ENCODE measurements around the gene HS3ST3B1. TPM values are rescaled to one million over a fixed set of nuclear protein-coding genes. Genes with fewer than 3 reads are reported as not detected.

HS3ST3B1 gene
- total RNA-seq, 1 experiment from 2014 or later, result 0.33 TPM

DNA sequence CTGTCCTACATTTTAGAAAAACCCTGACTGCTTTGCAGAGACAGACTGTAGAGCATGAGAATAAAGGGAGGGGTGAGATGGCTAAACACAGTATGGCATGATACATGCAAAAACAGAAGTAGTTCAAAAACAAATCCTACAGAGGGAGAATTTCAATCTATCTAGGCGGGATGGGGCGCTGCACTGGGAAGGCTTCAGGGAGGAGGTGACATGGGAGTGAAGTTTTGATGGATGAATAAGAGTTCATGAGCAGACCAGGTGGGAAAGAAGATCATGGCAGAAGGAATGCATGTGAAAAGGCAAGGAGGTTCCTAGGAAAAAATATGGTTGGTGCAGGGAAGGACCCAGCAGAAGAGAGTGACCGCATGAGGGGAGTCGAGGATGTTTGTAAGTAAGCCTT lies 19.2 kb downstream of the HS3ST3B1 start:
- ChIA-PET CTCF (no interaction called here), POLR2A (ENCODE audit: unreplicated experiment) (no interaction called here)
- Histone ChIP-seq H3K36me3 (ENCODE audit: low read depth, low read length) (no peaks in the 10 kb centered on the region), H3K27ac (ENCODE audit: low read length) (no peak overlapping the region), H3K4me3 (ENCODE audit: low read length) (no peak overlapping the region), H3K9me3 (ENCODE audit: low read length) (no peaks in the 10 kb centered on the region), H4K20me1 (ENCODE audit: low read length) (no peaks in the 10 kb centered on the region), H3K27me3 (ENCODE audit: low read length) (peaks cover 91% of the 10 kb centered on the region), H3K4me1 (ENCODE audit: insufficient read depth, low read length) (no peaks in the 10 kb centered on the region), H2AFZ (ENCODE audit: low read length) (no peak overlapping the region), H3K4me2 (ENCODE audit: low read length) (no peak overlapping the region), H3K9me2 (replicated peaks; ENCODE audit: low read length) (no peaks in the 10 kb centered on the region), H3K79me2 (ENCODE audit: low read length) (no peaks in the 10 kb centered on the region), H3F3A (ENCODE audit: low read length, unreplicated experiment) (no peaks in the 10 kb centered on the region), H3K9ac (ENCODE audit: low read length) (no peak overlapping the region)
- TF ChIP-seq, protein P1, sequence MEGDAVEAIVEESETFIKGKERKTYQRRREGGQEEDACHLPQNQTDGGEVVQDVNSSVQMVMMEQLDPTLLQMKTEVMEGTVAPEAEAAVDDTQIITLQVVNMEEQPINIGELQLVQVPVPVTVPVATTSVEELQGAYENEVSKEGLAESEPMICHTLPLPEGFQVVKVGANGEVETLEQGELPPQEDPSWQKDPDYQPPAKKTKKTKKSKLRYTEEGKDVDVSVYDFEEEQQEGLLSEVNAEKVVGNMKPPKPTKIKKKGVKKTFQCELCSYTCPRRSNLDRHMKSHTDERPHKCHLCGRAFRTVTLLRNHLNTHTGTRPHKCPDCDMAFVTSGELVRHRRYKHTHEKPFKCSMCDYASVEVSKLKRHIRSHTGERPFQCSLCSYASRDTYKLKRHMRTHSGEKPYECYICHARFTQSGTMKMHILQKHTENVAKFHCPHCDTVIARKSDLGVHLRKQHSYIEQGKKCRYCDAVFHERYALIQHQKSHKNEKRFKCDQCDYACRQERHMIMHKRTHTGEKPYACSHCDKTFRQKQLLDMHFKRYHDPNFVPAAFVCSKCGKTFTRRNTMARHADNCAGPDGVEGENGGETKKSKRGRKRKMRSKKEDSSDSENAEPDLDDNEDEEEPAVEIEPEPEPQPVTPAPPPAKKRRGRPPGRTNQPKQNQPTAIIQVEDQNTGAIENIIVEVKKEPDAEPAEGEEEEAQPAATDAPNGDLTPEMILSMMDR (conservative IDR thresholded peaks at IDR 0.05; ENCODE audit: low read depth, low read length), result no peak
- TF ChIP-seq EZH2 (IDR thresholded peaks at IDR 0.05; ENCODE audit: low read length, unreplicated experiment) (no peak), EZH2phosphoT487 (IDR thresholded peaks at IDR 0.05; ENCODE audit: borderline replicate concordance, low read length) (no peak)
- ATAC-seq, result no peak
- intact Hi-C loops (cut with micrococcal nuclease), result no loop called here
- no peak for DNase-seq
- no TSS peak for BruUV-seq (replicated peaks)

- no peaks in the 10 kb centered on the region for H3K79me2 ChIP-seq (ENCODE audit: low read length)
- intact Hi-C loops (cut with micrococcal nuclease), result no loop called here
- no peak overlapping the region for H3K4me3 ChIP-seq (ENCODE audit: low read length)
- no peaks in the 10 kb centered on the region for H3K4me1 ChIP-seq (ENCODE audit: insufficient read depth, low read length)
- TF ChIP-seq EZH2 (IDR thresholded peaks at IDR 0.05; ENCODE audit: low read length, unreplicated experiment) (no peak), EZH2phosphoT487 (IDR thresholded peaks at IDR 0.05; ENCODE audit: borderline replicate concordance, low read length) (no peak)
- TF ChIP-seq, protein P1 (conservative IDR thresholded peaks at IDR 0.05; ENCODE audit: low read depth, low read length), result no peak
- no peaks in the 10 kb centered on the region for H3K9me2 ChIP-seq (replicated peaks; ENCODE audit: low read length)
- no peak overlapping the region for H3K9ac ChIP-seq (ENCODE audit: low read length)
- no peak overlapping the region for H3K27ac ChIP-seq (ENCODE audit: low read length)
- DNase-seq (no peak), ATAC-seq (no peak)
- BruUV-seq (replicated peaks), result no TSS peak
- H3K27me3 ChIP-seq (ENCODE audit: low read length), result peaks cover 92% of the 10 kb centered on the region
- no peak overlapping the region for H2AFZ ChIP-seq (ENCODE audit: low read length)
- no peaks in the 10 kb centered on the region for H3F3A ChIP-seq (ENCODE audit: low read length, unreplicated experiment)
- H3K9me3 ChIP-seq (ENCODE audit: low read length), result no peaks in the 10 kb centered on the region
- H3K4me2 ChIP-seq (ENCODE audit: low read length), result no peak overlapping the region
- H3K36me3 ChIP-seq (ENCODE audit: low read depth, low read length), result no peaks in the 10 kb centered on the region
- ChIA-PET POLR2A (ENCODE audit: unreplicated experiment) (no interaction called here), CTCF (no interaction called here)
- H4K20me1 ChIP-seq (ENCODE audit: low read length), result no peaks in the 10 kb centered on the region
Observed at GRCh38 chr17:14320734-14321475, 20.0 kb downstream of the HS3ST3B1 start.

GRCh38 chr17:14321476-14321949 lies 20.6 kb downstream of the HS3ST3B1 start:
- Histone ChIP-seq H3K4me2 (ENCODE audit: low read length) (no peak overlapping the region), H3K9ac (ENCODE audit: low read length) (no peak overlapping the region), H3K79me2 (ENCODE audit: low read length) (no peaks in the 10 kb centered on the region), H3F3A (ENCODE audit: low read length, unreplicated experiment) (no peaks in the 10 kb centered on the region), H3K9me2 (replicated peaks; ENCODE audit: low read length) (no peaks in the 10 kb centered on the region), H4K20me1 (ENCODE audit: low read length) (no peaks in the 10 kb centered on the region), H3K4me3 (ENCODE audit: low read length) (no peak overlapping the region), H3K27me3 (ENCODE audit: low read length) (peaks cover 90% of the 10 kb centered on the region), H2AFZ (ENCODE audit: low read length) (no peak overlapping the region), H3K36me3 (ENCODE audit: low read depth, low read length) (no peaks in the 10 kb centered on the region), H3K27ac (ENCODE audit: low read length) (no peak overlapping the region), H3K9me3 (ENCODE audit: low read length) (no peaks in the 10 kb centered on the region), H3K4me1 (ENCODE audit: insufficient read depth, low read length) (no peaks in the 10 kb centered on the region)
- intact Hi-C loops (cut with micrococcal nuclease), result no loop called here
- TF ChIP-seq, protein P1 (conservative IDR thresholded peaks at IDR 0.05; ENCODE audit: low read depth, low read length), result no peak
- TF ChIP-seq EZH2phosphoT487 (IDR thresholded peaks at IDR 0.05; ENCODE audit: borderline replicate concordance, low read length) (no peak), EZH2 (IDR thresholded peaks at IDR 0.05; ENCODE audit: low read length, unreplicated experiment) (no peak)
- DNase-seq (no peak), ATAC-seq (no peak)
- CTCF ChIA-PET, result no interaction called here
- BruUV-seq (replicated peaks), result no TSS peak
- POLR2A ChIA-PET (ENCODE audit: unreplicated experiment), result no interaction called here
